CD8-positive, alpha-beta memory T cell (primary cell): ENCODE results near the gene USP54. TPM values are rescaled to one million over a fixed set of nuclear protein-coding genes. Genes with fewer than 3 reads are reported as not detected.

ENCODE experiments used
- CTCF ChIA-PET: fragments of 350-600 bp; sonication (Branson Sonifier 250); formaldehyde crosslinking; loops from one replicate; lab custom pipeline; 2021; ENCODE audit warnings: antibody characterized with exemption; lab: Charles Lee
- POLR2A ChIA-PET: fragments of 350-600 bp; sonication (Branson Sonifier 250); formaldehyde crosslinking; loops from one replicate; lab custom pipeline; 2021; ENCODE audit warnings: antibody characterized with exemption; lab: Charles Lee
- DNase-seq, 5 donors: peaks; one replicate each; pipeline versions ENCODE4 v3.0.0 to v3.0.0-alpha.2; 2020 to 2022; ENCODE audit warnings: mixed read lengths in 1 of 5
- H3K27ac ChIP-seq: one replicate; pipeline ENCODE4 v1.7.0; 2013; ENCODE audit warnings: low read depth, mild to moderate bottlenecking, low read length, moderate library complexity
- H3K27me3 ChIP-seq: 2 replicates; pipeline ENCODE4 v1.7.0; 2013; ENCODE audit warnings: low read length, mild to moderate bottlenecking; ENCODE audit not compliant: insufficient read depth, poor library complexity, severe bottlenecking
- H3K36me3 ChIP-seq: 2 replicates; pipeline ENCODE4 v1.7.0; 2013; ENCODE audit warnings: mild to moderate bottlenecking, low read length, moderate library complexity; ENCODE audit not compliant: insufficient read depth
- H3K4me1 ChIP-seq: 2 replicates; pipeline ENCODE4 v1.7.0; 2013; ENCODE audit warnings: mild to moderate bottlenecking, low read length, moderate library complexity; ENCODE audit not compliant: insufficient read depth
- H3K4me3 ChIP-seq: 2 replicates; pipeline ENCODE4 v1.7.0; 2013; ENCODE audit warnings: mild to moderate bottlenecking, low read length
- H3K9me3 ChIP-seq: 2 replicates; pipeline ENCODE4 v1.7.0; 2013; ENCODE audit warnings: mild to moderate bottlenecking, low read length
- H3K27ac Mint-ChIP-seq, 8 donors: one replicate each; pipeline ENCODE4 v1.8.0; 2020 to 2021; ENCODE audit warnings: mixed read lengths in 8 of 8, mild to moderate bottlenecking in 6 of 8, inconsistent platforms in 3 of 8, moderate library complexity in 3 of 8
- H3K27me3 Mint-ChIP-seq, 2 donors: one replicate each; pipeline ENCODE4 v1.8.0; 2020 to 2021; ENCODE audit warnings: mixed read lengths in 2 of 2, mild to moderate bottlenecking in 1 of 2, moderate library complexity in 1 of 2
- H3K36me3 Mint-ChIP-seq, 3 donors: one replicate each; pipeline ENCODE4 v1.8.0; 2020 to 2021; ENCODE audit warnings: mixed read lengths in 3 of 3, inconsistent platforms in 1 of 3, mild to moderate bottlenecking in 1 of 3
- H3K4me1 Mint-ChIP-seq, 3 donors: one replicate each; pipeline ENCODE4 v1.8.0; 2020 to 2021; ENCODE audit warnings: mixed read lengths in 3 of 3, inconsistent platforms in 1 of 3, mild to moderate bottlenecking in 1 of 3
- H3K4me3 Mint-ChIP-seq, 7 donors: one replicate each; pipeline ENCODE4 v1.8.0; 2020 to 2021; ENCODE audit warnings: mixed read lengths in 7 of 7, mild to moderate bottlenecking in 6 of 7, moderate library complexity in 4 of 7, inconsistent platforms in 2 of 7
- H3K9me3 Mint-ChIP-seq, 5 donors: one replicate each; pipeline ENCODE4 v1.8.0; 2020 to 2022; ENCODE audit warnings: mixed read lengths in 5 of 5, mild to moderate bottlenecking in 3 of 5, moderate library complexity in 2 of 5, inconsistent platforms in 1 of 5
- polyA plus RNA-seq: library from polyadenylated mRNA; unstranded; fragments of 300-500 nt; fragmentation: Illumina TruSeq; gene quantifications from one replicate; pipeline ENCODE4 v1.2.3, GENCODE V29; 2021
- total RNA-seq, 2 experiments: library from RNA; stranded (reverse); gene quantifications; one replicate each; pipeline ENCODE4 v1.2.3, GENCODE V29; 2021

USP54 gene
- total and polyA plus RNA-seq, 3 experiments from 2014 or later, result 1.5 to 11.9 (median 10.5) TPM

DNA sequence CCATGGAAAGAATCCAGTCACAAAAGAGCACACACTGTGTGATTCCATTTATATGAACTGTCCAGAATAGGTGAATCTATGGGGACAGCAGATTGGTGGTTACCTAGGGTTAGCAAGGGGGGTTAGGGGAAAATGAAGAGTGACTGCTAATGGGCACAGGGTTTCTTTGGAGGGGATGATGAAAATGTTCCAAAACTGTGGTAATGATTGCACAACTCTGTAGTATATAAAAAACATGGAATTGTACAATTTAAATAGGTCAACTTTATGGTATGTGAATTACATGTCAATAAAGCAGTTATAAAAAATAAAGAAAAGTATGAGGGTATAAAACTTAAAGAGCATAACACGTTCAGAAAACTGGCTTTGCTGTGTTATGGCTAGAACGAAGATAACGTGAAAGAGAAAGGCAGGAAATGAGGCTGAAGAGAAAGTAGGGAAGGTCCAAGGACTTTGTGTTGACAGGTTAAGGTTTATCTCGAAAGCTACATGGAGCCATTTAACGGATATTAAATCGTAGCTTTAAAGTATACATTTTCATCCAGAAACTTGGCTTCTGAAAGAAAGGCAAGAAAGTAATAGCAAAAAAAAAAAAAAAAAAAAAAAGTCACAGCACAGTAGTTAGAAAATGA is 131.3 kb downstream of the USP54 start:
- no peak for DNase-seq
- Histone ChIP-seq H3K36me3 (peaks cover 3% of the 10 kb centered on the region), H3K27me3 (no peaks in the 10 kb centered on the region), H3K9me3 (no peaks in the 10 kb centered on the region), H3K27ac (no peak overlapping the region), H3K4me1 (no peaks in the 10 kb centered on the region), H3K4me3 (no peak overlapping the region)
- H3K4me3 Mint-ChIP-seq, result no peak overlapping the region
- H3K27ac Mint-ChIP-seq, result peak overlapping the region in 5 of 8 donors; percentile 31 to 74 (median 49)
- ChIA-PET CTCF (interaction anchor here (0.7 kb wide), 1 partner anchor 1642 kb away, joined by 3 read pairs; no protein-coding TSS in a partner anchor), POLR2A (no interaction called here)
- no peaks in the 10 kb centered on the region for H3K9me3 Mint-ChIP-seq
- no peaks in the 10 kb centered on the region for H3K27me3 Mint-ChIP-seq
- peaks cover 3 to 38% (median 19%) of the 10 kb centered on the region in 3 donors for H3K36me3 Mint-ChIP-seq
- peaks cover 0 to 7% (median 4%) of the 10 kb centered on the region in 3 donors for H3K4me1 Mint-ChIP-seq

DNA sequence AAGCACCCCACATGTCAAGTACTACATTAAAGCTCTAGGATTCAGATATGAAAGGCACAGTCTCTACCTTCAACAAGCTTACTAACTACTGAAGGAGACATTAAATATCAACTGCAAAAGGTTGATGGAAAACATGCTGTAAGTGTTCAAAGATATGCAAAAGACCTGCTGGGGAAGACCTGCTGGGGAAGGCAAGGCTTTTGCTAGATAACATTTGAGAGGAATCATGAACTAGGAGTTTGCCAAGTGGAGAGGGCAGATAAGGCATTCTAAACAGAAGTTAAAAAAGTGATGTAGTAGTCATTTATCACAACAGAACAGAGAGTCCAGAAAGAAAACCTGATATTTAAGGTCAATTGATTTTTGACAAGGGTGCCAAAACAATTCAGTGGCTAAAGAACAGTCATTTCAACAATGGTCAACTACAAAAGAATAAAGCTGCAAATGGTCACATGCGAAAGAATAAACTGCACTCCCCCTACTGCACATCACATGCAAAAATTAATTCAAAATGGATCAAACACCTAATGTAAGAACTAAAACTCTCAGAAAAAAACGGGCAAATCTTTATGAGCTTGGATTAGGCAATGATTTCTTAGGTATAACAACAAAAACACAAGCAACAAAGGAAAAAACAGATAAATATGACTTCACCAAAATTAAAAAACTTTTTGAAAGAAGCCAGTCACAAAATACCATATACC is 134.8 kb downstream of the USP54 start:
- H3K9me3 ChIP-seq, result no peaks in the 10 kb centered on the region
- H3K27ac Mint-ChIP-seq, result peak overlapping the region in 4 of 8 donors; percentile 2 to 80 (median 13)
- no peak overlapping the region for H3K4me3 Mint-ChIP-seq
- no peaks in the 10 kb centered on the region for H3K9me3 Mint-ChIP-seq
- no peaks in the 10 kb centered on the region for H3K27me3 Mint-ChIP-seq
- ChIA-PET CTCF (no interaction called here), POLR2A (interaction anchor here (0.6 kb wide), 1 partner anchor 52 kb away, joined by 4 read pairs; no protein-coding TSS in a partner anchor)
- no peak for DNase-seq
- H3K4me1 Mint-ChIP-seq, result peaks cover 2 to 7% (median 4%) of the 10 kb centered on the region in 3 donors
- no peaks in the 10 kb centered on the region for H3K27me3 ChIP-seq
- no peak overlapping the region for H3K4me3 ChIP-seq
- H3K27ac ChIP-seq, result no peak overlapping the region
- H3K36me3 Mint-ChIP-seq, result peaks cover 3 to 39% (median 15%) of the 10 kb centered on the region in 3 donors
- H3K4me1 ChIP-seq, result no peaks in the 10 kb centered on the region
- H3K36me3 ChIP-seq, result peaks cover 10% of the 10 kb centered on the region

DNA sequence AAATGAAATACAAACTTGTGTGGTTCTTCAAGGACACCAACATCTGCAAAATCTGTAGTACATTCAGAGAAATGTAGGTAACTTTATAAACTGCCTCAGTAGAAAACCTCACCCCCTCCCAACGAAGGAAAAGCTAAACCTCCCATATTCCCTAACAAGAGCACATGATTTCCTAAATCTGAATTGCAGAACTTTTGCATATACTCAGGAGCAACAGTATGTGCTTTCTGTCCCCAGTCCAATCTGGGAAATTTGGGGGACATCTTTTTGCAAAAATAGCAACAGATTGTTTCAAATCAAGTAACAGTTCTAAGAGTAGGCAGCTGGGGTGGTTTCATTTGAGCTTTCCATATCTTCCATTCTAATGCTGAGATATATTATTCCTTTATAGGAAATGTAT is 142.0 kb downstream of the USP54 start:
- H3K9me3 ChIP-seq, result no peaks in the 10 kb centered on the region
- H3K36me3 Mint-ChIP-seq, result peaks cover 3 to 54% (median 22%) of the 10 kb centered on the region in 3 donors
- H3K4me1 Mint-ChIP-seq, result peaks cover 2 to 13% (median 5%) of the 10 kb centered on the region in 3 donors
- no peak overlapping the region for H3K4me3 ChIP-seq
- ChIA-PET CTCF (no interaction called here), POLR2A (no interaction called here)
- H3K4me1 ChIP-seq, result no peaks in the 10 kb centered on the region
- no peak overlapping the region for H3K4me3 Mint-ChIP-seq
- no peaks in the 10 kb centered on the region for H3K27me3 ChIP-seq
- H3K27ac Mint-ChIP-seq, result no peak overlapping the region
- no peak overlapping the region for H3K27ac ChIP-seq
- DNase-seq, result no peak
- H3K27me3 Mint-ChIP-seq, result no peaks in the 10 kb centered on the region
- no peaks in the 10 kb centered on the region for H3K9me3 Mint-ChIP-seq
- H3K36me3 ChIP-seq, result peaks cover 11% of the 10 kb centered on the region

DNA sequence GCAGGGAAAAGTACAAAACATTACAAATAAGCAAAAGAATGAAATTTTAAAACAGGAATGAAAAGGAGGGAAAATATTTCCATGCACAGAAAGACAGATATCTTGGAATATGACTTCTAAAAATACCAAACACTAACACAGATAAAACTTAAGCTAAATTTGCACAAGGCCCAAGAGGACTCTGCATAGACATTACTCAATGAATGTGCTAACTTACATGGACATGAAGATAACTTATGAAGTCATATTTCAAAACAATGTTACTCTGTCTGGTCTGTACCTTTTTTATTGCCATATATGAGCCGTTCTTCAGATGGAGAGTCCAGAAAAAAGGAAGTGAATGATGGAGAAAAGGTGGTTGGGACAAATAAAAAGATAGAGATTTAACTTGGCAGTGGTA is 142.8 kb downstream of the USP54 start:
- Histone ChIP-seq H3K27ac (no peak overlapping the region), H3K4me1 (no peaks in the 10 kb centered on the region), H3K36me3 (peaks cover 11% of the 10 kb centered on the region), H3K4me3 (no peak overlapping the region), H3K9me3 (no peaks in the 10 kb centered on the region), H3K27me3 (no peaks in the 10 kb centered on the region)
- CTCF ChIA-PET, result no interaction called here
- DNase-seq, result no peak
- POLR2A ChIA-PET, result no interaction called here
- Mint-ChIP-seq H3K27ac (peak overlapping the region in 3 of 8 donors; percentile 5 to 43 (median 22)), H3K4me3 (no peak overlapping the region), H3K9me3 (no peaks in the 10 kb centered on the region), H3K27me3 (no peaks in the 10 kb centered on the region), H3K36me3 (peaks cover 3 to 55% (median 26%) of the 10 kb centered on the region in 3 donors), H3K4me1 (peaks cover 0 to 16% (median 5%) of the 10 kb centered on the region in 3 donors)

Other genes with a start within 250 kb of the USP54 start
- gene CFAP70, start 232.5 kb downstream of the USP54 start, total RNA-seq, result 1 to 10 TPM in 1 of 2 experiments, under 1 TPM in 1; 0.86 to 1.2 TPM
- gene CFAP70, start 232.5 kb downstream of the USP54 start, polyA plus RNA-seq, result not detected
- gene ANXA7, start 177.3 kb downstream of the USP54 start, total RNA-seq, result 100 to 1,000 TPM; 151 to 154 TPM
- 188 TPM for gene ANXA7, start 177.3 kb downstream of the USP54 start, polyA plus RNA-seq
- 1 to 10 TPM; 1.5 TPM for gene MSS51, start 157.8 kb downstream of the USP54 start, total RNA-seq
- gene MSS51, start 157.8 kb downstream of the USP54 start, polyA plus RNA-seq, result 0.14 TPM
- gene PPP3CB, start 95.3 kb downstream of the USP54 start, total RNA-seq, result 10 to 100 TPM; 44.0 to 44.1 TPM
- gene PPP3CB, start 95.3 kb downstream of the USP54 start, polyA plus RNA-seq, result 8.1 TPM
- gene MYOZ1, start 50.1 kb upstream of the USP54 start, total RNA-seq, result not detected
- not detected for gene MYOZ1, start 50.1 kb upstream of the USP54 start, polyA plus RNA-seq
- not detected for gene SYNPO2L, start 64.7 kb upstream of the USP54 start, total RNA-seq
- not detected for gene SYNPO2L, start 64.7 kb upstream of the USP54 start, polyA plus RNA-seq
- gene AGAP5, start 106.8 kb upstream of the USP54 start, total RNA-seq, result 1 to 10 TPM; 7.4 to 8.6 TPM
- 0.45 TPM for gene AGAP5, start 106.8 kb upstream of the USP54 start, polyA plus RNA-seq
- gene SEC24C, start 153.0 kb upstream of the USP54 start, total RNA-seq, result 10 to 100 TPM; 93.1 to 95.9 TPM
- gene SEC24C, start 153.0 kb upstream of the USP54 start, polyA plus RNA-seq, result 70.3 TPM
- gene CHCHD1, start 190.7 kb upstream of the USP54 start, total RNA-seq, result 10 to 100 TPM; 35.8 to 37.2 TPM
- 52.6 TPM for gene CHCHD1, start 190.7 kb upstream of the USP54 start, polyA plus RNA-seq
- 10 to 100 TPM; 54.3 to 57.6 TPM for gene ZSWIM8, start 194.3 kb upstream of the USP54 start, total RNA-seq
- gene ZSWIM8, start 194.3 kb upstream of the USP54 start, polyA plus RNA-seq, result 26.0 TPM
- 10 to 100 TPM; 39.8 to 43.9 TPM for gene NDST2, start 220.3 kb upstream of the USP54 start, total RNA-seq
- 25.3 TPM for gene NDST2, start 220.3 kb upstream of the USP54 start, polyA plus RNA-seq